DMS153 treated with DMSO at 0.1 percent for 48 hours (cell line): ENCODE data around the gene LRP1B.
"Not testable (repeated sequence)": the region's sequence is repeated elsewhere in the genome, so short reads cannot be mapped to it uniquely, and the experiment has no call there.

Source experiments
- DNase-seq: peaks from one replicate; lab custom pipeline; 2025; ENCODE audit not compliant: unreplicated experiment; lab: John Stamatoyannopoulos, UW

The LRP1B gene

GRCh38 chr2:140416577-140416976 is 1714.2 kb downstream of the LRP1B start:
- DNase-seq = no peak

- DNase-seq = not testable (repeated sequence)
Observed at GRCh38 chr2:140415035-140415434, 1715.8 kb downstream of the LRP1B start.

- no peak for DNase-seq
Observed at GRCh38 chr2:140410695-140411094, 1720.1 kb downstream of the LRP1B start.

GRCh38 chr2:140401056-140401455 is 1729.8 kb downstream of the LRP1B start:
- no peak for DNase-seq

- no peak for DNase-seq
Observed at GRCh38 chr2:140392824-140393223, 1738.0 kb downstream of the LRP1B start.

GRCh38 chr2:140384946-140385345 is 1745.9 kb downstream of the LRP1B start:
- DNase-seq = no peak

GRCh38 chr2:140383781-140384180 is 1747.0 kb downstream of the LRP1B start:
- DNase-seq = no peak

GRCh38 chr2:140376686-140377085 is 1754.1 kb downstream of the LRP1B start:
- no peak for DNase-seq

- DNase-seq = no peak
Observed at GRCh38 chr2:140363131-140363530, 1767.7 kb downstream of the LRP1B start.

GRCh38 chr2:140362361-140362760 is 1768.5 kb downstream of the LRP1B start:
- DNase-seq = no peak

- DNase-seq = no peak
Observed at GRCh38 chr2:140359056-140359771, 1771.6 kb downstream of the LRP1B start.

GRCh38 chr2:140356697-140357096 is 1774.1 kb downstream of the LRP1B start:
- no peak for DNase-seq

- no peak for DNase-seq
Observed at GRCh38 chr2:140355511-140356090, 1775.2 kb downstream of the LRP1B start.

- no peak for DNase-seq
Observed at GRCh38 chr2:140354544-140354943, 1776.3 kb downstream of the LRP1B start.

GRCh38 chr2:140353541-140353940 is 1777.3 kb downstream of the LRP1B start:
- no peak for DNase-seq

GRCh38 chr2:140351692-140352091 is 1779.1 kb downstream of the LRP1B start:
- DNase-seq = no peak

GRCh38 chr2:140349695-140350094 is 1781.1 kb downstream of the LRP1B start:
- no peak for DNase-seq

- no peak for DNase-seq
Observed at GRCh38 chr2:140348826-140349225, 1782.0 kb downstream of the LRP1B start.

GRCh38 chr2:140344838-140345237 is 1786.0 kb downstream of the LRP1B start:
- DNase-seq = no peak

GRCh38 chr2:140344266-140344665 is 1786.5 kb downstream of the LRP1B start:
- not testable (repeated sequence) for DNase-seq

- no peak for DNase-seq
Observed at GRCh38 chr2:140338795-140339194, 1792.0 kb downstream of the LRP1B start.

GRCh38 chr2:140337061-140337460 is 1793.8 kb downstream of the LRP1B start:
- DNase-seq = no peak

GRCh38 chr2:140316345-140316744 is 1814.5 kb downstream of the LRP1B start:
- no peak for DNase-seq
